HG02852 (cell line): ENCODE measurements around the gene SSR4.

Source experiments
- ATAC-seq: cut with Tn5 transposase; IDR thresholded peaks from one replicate; pipeline ENCODE4 v1.9.1; 2021; ENCODE audit warnings: mild to moderate bottlenecking, moderate library complexity; ENCODE audit not compliant: unreplicated experiment

Gene SSR4

DNA sequence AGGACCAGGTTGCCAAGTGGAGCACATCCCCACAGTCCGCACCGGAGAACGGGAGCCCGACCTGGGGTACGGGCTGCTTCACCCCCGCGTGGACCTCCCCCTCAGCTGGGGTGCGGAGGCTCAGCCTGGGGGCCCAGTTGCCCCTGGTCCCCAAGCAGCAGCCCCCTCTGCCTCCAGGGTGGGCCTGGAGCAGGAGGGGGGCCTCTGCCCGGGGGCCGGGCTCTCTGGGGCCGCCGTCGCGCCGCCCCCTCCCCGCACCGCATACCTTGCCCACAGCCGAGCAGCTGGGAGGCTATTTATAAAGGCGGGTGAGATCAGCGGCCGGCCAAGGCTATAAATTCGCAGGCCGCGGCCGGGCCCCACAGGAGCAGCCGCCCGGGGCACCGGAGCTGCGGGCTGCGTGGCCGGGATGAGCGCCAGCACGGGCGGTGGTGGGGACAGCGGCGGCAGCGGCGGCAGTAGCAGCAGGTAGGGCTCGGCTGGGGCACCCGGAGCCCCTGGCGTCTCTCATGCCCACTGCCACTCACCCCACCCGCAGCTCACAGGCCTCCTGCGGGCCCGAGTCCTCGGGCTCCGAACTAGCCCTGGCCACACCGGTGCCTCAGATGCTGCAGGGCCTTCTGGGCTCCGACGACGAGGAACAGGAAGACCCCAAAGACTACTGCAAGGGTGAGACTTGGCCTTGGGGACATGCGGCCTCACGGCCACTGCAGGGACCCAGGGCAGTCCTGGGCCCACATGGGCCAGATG is 13.6 kb upstream of the SSR4 start, which contains the start of gene SRPK3:
TSS of gene SRPK3 (plus strand) at position 364 of the 750 bp plus-strand sequence. CDS start at position 410, 46 bp downstream.
- ATAC-seq: no peak

DNA sequence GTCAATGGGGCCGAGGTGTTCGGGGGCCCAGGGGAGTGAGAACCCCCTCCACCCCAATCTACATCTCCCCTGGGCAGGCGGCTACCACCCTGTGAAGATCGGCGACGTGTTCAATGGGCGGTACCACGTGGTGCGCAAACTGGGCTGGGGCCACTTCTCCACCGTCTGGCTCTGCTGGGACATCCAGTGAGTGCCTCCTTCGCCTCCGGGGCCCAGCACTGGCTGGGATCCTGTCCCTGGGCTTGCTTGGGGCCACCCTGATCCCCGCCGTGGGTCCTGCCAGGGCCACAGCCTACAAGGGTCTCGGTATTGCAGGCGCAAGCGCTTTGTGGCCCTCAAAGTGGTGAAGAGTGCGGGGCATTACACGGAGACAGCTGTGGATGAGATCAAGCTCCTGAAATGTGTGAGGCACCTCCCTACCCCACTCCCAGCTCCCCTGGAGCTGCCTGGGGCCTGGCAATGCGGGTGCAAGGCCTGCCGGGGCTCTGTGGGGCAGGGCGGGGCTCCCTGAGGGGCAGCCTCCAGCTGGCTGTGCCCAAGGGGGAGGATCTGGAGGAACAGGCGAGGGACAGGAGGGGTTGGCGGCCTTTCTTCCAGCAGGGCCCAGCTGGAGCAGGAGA is 12.9 kb upstream of the SSR4 start:
- no peak for ATAC-seq

DNA sequence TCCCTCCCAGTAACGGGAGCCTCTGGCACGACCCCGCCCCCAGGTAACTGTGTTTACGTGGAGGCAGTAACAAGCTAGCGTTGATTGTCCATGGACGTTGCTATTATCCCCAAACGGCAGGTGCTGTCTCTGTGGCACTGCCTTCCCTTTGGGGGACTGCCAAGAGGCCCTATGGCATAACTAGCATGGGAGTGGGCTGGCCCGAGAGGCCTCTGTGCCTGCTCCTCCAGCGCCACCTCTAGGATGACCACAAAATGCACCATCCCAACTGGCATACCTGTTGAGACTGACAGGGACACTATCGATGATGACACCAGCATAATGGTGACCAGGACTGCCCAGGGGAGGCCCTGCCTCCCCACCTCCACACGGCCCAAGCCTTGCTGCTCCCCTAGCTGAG is 12.2 kb upstream of the SSR4 start:
- no peak for ATAC-seq

DNA sequence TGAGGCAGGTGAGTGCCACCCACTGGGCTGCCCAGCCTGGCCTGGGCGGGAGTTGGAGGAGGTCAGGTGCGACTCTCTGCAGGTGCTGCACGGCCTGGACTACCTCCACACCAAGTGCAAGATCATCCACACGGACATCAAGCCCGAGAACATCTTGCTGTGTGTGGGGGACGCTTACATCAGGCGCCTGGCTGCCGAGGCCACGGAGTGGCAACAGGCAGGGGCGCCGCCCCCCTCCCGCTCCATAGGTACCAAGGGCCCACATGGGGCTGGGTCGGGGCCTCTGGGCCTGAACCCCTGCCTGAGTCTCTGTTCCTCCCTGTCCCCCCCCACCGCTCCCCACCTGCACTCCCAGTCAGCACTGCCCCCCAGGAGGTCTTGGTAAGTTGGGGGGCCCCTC is 11.6 kb upstream of the SSR4 start:
- ATAC-seq: no peak

DNA sequence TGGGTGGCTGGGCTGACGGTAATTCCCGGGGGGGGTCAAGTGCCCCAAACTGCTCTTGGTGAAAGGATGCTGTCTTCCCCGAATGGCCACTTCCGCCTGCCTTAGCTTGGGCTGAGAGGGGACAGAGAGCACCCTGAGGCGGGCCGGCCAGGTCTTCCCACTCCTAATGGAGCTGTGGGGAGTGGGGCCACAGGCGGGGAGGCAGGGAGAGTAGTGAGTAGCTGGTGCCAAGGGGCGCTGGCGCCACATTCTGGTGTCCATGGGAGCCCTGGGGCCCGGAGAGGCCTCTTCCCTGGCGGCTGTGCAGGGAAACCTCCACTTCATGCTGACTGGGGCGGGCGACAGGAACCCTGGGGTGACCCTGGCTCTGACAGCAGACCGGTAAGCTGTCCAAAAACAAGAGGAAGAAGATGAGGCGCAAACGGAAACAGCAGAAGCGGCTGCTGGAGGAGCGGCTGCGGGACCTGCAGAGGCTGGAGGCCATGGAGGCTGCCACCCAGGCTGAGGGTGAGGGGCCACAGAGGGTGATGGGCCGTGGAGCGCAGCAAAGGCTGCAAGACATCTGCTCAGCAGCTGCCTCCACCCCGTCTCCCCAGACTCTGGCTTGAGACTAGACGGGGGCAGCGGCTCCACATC is 11.0 kb upstream of the SSR4 start:
- ATAC-seq: no peak

DNA sequence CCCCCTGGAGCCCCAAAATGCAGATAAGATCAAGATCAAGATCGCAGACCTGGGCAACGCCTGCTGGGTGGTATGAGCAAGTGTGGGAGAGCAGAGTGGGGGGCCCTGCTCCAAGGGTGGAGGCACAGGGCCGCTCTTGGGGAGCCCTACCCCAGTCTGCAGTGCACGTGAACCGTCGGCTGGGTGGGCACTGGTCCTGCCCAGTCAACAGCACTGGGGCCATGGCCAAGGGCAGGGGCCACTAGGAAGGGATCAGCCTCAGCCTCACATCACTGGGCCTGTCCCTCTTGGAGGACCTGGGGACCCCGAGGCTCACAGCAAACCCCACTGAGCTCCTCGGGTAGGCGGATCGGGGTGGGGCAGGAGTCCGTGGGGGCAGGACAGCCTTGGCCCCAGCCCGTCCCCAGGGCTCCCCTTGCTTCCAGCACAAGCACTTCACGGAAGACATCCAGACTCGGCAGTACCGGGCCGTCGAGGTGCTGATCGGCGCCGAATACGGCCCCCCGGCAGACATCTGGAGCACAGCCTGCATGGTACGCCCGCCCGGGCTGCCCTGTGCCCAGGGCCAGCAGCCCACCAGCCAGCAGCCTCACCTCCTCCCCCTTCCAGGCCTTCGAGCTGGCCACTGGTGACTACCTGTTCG is 10.0 kb upstream of the SSR4 start:
- no peak for ATAC-seq

DNA sequence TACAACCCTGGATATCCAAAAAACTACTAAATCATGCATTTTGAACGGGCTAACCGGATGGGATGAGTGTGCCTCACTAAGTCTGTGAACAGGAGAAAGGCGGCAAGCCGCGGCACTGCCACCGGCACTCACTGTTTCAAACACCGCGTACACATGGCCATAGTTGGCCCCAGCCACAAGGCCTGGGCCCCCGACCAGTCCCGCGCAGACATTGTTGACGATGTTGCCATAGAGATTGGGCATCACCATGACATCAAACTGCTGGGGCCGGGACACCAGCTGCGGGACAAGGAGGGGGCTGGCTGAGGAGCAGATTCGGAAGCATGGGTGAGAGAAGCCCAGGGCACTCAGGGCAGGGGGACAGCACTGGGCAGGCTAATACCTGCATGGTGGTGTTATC is 7.8 kb upstream of the SSR4 start:
- ATAC-seq: no peak

DNA sequence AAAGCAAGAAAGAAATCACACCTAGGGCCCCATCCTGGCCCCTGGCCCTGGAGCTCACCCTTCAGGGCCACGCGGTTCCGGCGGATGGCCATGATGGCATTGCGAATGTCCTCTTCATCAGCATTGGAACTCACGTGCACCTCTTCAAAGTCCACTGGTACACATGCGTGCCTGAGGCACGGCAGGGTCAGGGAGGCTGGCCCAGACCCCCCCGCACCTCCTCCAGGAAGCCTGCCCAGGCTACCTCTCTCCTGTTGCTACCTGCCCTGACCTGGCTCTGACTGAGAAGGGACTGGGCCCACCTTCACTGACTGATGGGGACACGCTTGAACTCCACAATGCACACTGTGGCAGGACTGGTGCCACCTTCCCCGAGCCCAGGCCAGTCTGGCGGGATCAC is 4.8 kb upstream of the SSR4 start:
- no peak for ATAC-seq

DNA sequence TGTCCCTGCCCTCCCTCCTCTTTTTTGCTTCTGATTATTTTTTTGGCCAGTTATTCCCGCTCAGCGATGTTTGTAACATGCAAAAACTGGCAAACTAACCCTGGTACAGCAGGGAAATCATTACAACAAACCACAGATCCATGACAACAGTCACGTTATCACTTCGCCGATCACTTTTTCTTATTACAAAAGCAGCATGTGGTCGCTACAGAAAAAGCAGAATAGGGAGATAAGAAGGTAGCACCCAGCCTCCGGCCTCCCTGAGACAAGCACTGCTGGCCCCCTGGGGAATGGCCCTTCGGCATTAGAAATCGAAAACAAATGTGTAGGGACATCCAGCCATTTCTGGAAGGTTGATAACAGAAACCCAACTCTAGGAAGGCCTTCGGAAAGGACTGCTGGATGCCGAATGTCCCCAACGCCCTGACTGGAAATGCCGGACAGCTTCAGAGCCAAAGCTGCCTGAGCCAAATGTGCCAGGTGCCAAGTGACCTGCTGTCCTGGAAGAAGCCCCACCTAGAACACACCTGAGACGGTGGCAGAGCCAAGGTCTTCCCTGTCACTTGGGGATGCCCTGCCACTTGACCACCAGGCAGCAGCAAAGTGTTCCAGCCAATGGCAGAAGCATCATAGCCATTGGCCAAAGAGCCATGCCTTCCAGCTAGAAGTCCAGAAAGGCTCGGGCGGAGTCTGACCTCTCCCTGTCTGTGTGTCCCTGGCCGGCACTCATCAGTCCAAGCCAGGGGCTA is 3.2 kb upstream of the SSR4 start:
- ATAC-seq: no peak

DNA sequence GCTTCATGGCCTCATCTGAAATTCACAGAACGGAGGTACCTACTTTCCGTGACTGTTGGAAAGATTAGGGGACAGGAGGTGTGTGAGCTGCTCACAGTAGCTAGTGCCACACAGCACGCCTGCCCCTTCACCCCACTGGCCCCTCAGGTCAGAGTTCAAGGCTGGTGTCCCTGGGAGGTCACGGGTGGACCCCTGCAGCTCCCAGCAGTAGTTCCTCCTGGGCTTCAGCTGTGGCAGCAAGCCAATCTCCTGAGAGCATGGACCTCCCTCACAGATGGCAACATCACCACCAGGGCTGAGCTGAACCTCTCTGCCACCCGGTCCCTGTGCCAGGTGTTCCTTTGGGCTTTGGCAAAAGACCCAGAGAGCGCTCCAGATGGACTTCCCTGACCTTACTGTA is 2.1 kb upstream of the SSR4 start:
- ATAC-seq: no peak

DNA sequence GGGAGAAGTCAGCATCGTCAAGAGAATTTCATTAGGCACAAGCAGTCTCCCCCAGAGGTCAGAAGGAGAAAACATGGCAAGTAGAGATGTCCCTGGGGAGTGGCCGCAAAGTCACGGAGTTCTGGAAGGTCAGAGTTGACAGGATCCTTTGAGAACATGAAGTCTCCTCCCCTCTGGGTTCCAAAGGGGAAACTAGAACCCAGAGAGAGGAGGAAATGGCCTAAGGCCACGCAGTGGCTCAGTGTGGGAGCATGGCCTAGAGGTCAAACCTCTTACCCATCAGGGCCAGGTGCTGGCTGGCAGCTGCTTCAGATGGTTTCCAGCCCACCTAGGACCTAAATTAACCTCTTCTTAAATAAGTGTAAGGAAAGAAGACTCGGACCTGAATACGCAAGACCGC is 1.2 kb upstream of the SSR4 start:
- ATAC-seq: no peak

DNA sequence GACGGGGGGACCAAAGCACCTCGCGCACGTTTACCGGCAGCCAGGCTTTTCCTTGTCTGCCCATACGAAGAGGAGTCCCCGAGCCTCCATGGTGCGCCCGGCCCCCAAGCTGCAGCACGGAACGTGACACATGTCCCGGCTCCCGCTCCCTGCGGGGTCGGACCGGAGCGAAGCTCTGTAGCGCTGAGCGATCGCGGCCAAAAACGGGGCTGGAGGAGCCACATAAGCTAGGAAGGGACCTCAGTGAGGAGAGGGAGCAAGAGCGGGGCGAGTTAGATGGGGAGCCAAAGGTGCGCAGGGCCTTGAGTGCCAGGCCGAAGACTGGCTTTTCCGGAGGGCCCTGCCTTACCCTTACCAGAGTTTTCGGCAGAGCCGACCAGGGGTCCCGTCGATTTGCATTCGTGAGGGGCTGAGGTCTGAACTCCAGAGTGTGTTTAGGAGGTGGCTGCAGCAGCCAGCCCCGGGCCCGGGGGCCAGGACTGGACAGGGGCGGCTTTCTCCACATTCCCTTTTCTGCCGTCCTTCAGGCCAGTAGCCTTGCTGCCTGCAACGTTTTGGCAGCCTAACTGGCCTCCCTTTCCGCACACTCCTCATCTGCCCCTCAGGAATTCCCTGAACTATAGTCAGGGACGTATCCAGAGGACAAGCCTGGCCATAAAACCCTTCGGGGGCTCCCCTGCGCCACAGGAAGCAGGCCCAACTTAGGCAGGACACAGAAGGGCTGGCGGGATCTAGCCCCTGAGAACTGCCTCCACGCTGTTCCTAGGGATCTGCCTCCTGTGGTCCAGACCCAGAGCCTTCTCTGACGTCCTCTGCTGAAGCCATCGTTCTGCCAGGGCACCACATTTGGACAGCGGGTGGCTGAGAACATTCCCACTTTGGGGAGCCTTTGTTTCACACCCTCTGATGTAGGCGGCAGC is 689 bp downstream of the SSR4 start:
- no peak for ATAC-seq

DNA sequence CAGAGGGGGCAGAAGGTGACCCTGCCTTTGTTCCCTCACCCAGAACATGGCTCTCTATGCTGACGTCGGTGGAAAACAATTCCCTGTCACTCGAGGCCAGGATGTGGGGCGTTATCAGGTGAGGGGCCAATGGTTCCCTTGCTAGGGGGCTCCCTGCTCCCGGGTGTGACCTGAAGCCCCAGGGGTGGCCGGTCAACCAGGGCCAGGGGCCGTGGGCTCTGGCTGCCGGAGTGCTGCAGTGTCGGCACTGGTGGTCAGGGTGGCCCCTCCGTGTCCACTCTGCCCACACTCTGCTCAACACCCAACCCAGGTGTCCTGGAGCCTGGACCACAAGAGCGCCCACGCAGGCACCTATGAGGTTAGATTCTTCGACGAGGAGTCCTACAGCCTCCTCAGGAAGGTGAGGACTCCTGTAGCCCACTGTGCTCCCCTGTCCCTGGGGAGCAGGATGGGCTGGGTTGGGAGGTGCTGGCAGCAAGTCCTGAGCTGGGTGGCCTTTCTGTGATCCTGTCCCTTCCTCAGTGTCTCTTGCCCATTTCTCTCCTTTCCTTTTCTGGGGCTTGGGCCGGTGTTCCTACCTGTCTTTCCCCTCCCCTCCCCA is 3.0 kb downstream of the SSR4 start:
- no peak for ATAC-seq

DNA sequence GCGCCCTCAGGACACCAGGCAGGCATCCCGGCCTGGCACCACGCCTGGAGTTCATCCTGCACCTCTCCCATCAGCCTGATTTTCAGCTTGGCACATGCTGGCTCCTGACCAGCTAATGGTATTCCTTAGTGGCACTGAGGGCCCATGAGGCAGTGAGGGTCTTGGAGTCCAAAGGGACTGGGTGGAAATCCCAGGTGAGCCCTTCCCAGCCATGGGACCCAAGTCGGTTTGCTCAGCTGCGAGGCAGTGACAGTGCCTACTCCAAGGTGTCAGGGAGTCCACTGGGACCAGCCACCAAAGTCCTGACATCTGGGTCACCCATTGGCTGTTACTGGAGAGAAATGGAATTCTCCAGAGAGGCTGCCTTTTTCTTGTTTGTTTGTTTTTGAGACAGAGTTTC is 4.9 kb downstream of the SSR4 start:
- ATAC-seq: no peak

DNA sequence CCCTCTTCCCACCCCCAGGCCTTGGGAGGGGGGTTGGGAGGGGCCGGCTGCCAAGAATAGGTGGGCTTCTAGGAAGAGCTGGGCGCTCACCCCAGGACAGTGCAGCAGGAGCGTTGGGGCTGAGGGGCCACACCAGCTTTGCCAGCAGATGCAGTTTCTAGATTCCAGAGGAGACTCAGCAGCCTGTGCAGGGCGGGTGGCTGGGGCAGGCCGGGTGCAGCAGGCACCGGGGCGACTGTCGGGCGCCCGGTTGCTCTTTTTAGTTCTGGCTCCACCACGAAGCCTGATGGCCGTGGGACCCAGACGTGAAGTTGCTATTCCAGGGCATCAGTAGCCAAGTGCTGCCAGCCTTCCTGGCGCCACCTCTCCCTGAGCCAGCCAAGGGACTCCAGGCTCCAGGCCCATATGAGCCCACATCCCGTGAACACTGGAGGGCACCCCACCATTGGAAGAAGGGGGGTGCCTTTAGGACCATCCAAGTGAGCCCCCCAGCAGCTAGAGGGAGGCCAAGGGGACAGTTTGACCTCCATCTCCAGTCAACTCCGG is 5.8 kb downstream of the SSR4 start:
- no peak for ATAC-seq

DNA sequence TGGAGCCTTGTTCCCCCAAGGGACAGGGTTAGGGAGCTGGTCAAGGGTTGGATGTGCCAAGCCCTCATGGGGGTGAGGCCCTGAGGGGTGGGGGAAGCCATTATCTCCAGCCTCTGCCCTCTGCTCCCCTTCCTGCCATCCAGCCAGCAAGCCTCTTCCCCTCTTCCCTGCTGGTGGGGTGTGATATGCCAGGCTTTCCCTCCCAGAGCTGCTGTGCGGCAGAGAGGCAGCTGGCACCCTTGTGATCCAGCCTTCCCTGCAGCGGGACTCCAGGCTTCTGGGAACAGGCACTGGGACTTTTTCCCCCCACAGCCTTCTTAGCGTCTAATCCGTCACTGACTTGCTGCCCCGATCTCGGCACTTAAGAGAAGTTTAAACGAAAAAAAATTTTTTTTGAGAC is 6.3 kb downstream of the SSR4 start:
- ATAC-seq: no peak

DNA sequence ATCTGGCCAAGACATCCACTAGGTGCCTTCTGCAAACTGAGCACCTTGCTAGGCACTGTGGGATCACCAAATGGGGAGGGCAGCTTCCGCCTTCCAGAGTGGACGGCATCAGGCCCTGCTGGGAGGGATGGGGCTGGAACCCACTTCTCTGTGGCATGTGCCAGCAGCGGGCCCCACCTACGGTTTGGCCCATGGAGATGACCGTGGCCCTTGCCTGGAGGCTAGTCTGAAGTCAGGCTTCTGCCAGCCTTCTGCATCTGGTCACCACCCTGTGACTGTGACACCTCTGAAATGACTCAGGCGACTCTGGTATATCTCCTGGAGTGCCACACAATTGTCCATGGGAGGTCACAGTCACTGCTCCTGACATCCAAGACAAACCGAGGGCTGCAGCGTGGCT is 7.2 kb downstream of the SSR4 start:
- ATAC-seq: no peak

DNA sequence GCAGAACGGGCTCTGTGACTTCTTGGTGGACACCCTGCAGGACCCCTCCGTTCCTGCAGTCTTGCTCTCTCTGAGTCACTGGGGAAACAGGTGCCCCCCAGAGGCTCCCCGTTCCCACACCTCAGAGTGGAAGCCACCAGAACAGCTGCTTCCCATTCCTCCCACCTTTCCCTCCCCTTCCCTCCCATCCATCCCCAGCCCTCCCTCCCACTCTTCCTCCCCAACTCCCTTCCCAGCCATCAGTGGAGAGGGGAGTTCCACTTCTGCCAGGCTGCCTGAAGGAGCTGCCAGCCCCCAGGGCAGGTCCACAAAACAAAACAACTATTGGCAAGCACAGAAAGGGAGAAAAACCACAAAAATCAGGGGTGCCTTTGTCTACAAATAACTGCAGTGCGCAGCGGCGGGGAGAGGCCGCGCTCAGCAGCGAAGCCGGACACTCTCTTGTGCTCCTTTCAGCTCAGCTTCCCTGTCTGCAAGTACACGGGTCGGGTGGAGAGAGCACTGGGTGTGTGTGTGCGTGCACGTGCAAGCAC is 8.1 kb downstream of the SSR4 start:
- ATAC-seq: no peak
